GM21515 (cell line): Measurements from ENCODE around the gene PTPN5.
"Not testable (repeated sequence)": the region's sequence is repeated elsewhere in the genome, so short reads cannot be mapped to it uniquely, and the experiment has no call there.

Source experiments
- ATAC-seq: cut with Tn5 transposase; IDR thresholded peaks from one replicate; pipeline ENCODE4 v1.9.1; 2021; ENCODE audit not compliant: unreplicated experiment

The PTPN5 gene

DNA sequence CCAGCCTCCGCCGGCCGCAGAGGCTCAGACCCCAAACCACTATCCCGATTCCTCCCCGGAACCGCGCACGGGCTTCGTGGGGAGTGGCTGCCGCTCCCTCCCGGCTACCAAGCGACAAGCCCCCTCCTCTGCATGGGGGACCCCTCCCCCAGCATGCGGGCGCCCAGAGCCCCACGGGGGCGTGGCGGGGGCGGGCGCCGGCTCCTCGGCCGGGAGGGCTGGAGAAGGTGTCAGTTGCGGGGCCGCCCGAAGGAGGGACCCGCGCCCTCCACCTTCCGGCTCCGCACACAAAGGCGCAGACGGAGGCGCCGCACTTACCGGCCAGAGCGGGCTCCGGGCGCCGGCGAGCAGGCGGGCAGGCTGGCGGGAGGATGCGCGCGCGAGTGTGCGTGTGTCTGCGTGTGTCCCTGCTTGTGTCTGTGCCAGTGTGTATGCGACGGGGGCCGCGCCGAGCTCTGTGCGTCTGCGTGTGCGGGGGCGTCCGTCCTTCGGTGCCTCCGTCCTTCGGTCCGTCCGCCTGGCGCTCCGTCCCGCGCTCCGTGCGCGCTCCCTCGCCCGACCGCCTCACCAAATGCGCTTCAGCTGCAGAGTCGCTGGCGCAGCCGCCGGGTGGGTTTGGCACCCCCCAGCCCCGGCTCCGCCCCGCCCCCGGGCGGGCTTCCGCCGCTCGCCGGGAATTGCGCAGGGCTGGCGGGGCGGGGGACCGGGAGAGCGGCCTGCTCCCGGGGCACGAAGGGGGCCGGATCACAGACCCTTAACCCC lies at the start of gene PTPN5:
PTPN5 (minus strand) TSS at position 592 of the 762 bp plus-strand sequence. CDS start 19,840 bp downstream, outside the sequence.
- ATAC-seq = no peak

DNA sequence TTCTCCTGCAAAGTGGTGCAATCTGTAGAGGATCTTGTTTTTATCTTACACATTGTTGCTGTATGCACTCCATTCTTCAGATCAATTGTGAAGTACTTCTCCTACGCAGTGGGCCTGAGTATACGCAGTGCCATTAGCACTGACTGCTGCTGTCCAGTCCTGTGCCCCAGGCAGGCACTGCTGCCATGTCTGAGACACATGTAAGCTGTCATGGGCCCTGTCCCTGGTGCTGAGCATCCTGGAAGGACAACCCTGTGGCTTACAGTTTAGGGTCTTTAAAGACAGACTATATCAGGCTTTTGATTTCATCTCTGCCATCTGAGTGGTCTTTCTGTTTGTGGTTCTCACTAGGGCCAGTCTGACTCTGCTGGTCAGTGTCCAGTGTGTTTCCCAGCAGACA lies 44.8 kb upstream of the PTPN5 start:
- ATAC-seq = no peak

DNA sequence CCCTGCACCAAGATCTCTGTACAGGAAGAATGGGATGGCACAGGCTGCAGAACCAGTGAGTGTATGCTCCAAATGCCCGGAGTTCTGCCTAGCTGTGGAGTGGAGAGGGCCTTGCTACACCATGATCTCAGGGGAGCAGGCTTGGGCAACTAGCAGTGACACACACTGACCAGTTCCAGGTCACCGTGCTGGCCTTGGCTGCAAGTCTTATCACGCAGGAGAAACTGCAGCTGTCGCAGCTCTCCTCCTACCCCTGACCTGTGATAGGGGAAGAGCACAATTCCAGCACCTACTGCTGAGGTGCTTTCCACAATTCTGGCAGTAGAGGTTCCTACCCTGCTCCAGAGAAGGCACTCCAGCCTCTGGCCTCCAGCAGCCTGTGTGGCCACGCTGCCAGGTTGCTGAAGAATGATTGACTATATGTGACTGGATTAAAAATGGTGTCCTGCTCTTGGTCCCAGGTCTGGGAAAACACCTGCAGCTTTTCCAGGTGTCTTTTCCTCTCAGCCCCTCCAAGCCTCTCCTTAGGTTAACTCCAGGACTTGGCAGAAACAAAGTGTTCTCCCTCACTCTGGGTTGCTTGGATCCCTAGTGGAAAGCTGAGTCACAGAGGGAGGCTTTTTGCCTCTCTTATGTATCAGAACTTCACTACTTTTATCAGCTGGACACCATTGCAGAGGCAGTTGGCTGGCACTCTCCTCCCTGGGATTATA lies 43.3 kb upstream of the PTPN5 start:
- no peak for ATAC-seq

DNA sequence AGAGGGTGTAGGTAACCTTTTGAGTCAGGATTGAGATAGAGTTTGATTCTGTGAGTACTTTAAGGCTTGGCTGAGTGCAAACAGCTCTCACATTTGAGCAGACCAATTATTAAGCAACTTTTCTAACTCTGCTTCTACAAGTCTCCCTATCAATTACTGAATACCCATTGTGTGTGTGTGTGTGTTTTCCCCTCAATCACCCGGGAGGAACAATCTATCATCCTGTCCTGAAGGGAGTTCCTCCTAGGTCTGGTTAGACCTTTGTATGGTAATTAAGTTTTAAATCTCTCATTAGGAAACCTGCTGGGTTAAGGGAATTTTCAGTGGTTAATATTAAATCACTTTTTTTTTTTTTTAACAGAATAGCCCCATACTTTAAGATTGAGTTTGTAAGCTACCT lies 28.6 kb upstream of the PTPN5 start:
- not testable (repeated sequence) for ATAC-seq

DNA sequence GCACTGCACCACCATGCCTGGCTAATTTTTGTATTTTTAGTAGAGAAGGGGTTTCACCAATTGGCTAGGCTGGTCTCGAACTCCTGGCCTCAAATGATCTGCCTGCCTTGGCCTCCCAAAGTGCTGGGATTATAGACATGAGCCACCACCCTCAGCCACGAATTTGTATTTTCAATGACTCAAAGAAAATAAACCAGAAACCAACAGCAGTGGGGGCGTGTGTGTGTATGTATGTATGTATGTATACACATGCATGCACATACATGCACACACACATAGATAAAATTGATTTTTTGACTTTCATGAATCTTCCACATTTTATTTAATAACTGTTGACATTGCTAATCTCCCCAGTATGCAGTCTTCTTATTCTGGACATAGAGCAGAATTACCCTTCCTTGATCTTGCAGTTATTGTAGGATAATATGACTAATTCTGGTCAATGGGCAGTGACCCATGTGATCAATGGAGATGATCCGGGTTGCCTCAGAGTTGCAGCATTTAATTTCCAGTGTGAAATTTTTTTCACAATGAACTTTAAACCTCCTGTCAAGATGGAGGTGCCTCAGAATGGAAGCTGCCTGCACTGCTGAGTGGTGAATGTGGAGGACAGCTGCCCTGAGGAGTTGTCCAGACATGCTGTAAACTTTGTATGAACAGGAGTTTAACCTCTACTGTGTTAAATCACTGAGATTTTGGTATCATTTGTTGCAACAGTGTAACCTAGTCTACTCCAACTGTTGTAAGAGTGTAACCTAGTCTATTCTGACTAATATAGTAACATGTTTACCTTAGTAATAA lies 12.8 kb upstream of the PTPN5 start:
- ATAC-seq = no peak

DNA sequence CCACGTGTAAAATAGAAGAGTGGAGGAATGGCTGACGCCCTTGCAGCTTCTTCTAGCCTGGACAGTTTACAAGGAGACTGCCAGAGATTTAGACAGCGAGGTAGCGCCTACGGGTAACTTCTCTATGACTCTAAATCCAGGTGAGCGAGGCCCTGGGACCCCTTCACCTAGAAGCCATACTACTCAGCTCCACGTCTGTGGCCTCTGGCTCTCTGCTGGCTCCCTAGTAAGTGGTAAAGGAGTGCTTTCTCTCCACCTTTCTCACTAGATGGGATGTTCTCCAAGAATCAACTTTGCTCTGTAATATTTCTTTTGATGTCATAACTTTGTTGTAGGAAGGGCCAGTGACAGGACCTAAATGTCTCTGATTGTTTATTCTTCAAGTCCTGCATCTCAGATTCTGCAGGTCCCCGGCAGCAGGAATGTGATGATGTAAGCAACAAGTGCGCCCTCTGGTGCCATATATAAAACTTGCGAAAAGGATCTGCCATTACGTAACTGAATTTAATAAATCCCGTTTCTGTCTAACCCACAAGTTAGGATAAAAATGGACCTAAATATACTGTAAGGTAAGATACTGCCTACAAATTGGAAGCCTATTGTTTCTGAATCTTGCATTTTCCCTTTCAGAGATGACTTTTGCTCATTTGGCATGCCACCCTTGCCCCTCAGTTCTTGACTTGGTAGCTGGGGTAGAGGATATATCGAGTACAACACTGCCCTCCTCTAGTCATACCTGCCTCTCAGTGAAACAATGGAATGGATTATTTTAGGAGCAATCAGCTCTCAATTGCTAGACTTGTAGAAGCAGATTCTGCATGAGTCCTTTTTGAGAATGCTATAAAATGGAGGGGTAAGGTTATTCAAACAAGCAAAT lies 11.0 kb upstream of the PTPN5 start:
- no peak for ATAC-seq

DNA sequence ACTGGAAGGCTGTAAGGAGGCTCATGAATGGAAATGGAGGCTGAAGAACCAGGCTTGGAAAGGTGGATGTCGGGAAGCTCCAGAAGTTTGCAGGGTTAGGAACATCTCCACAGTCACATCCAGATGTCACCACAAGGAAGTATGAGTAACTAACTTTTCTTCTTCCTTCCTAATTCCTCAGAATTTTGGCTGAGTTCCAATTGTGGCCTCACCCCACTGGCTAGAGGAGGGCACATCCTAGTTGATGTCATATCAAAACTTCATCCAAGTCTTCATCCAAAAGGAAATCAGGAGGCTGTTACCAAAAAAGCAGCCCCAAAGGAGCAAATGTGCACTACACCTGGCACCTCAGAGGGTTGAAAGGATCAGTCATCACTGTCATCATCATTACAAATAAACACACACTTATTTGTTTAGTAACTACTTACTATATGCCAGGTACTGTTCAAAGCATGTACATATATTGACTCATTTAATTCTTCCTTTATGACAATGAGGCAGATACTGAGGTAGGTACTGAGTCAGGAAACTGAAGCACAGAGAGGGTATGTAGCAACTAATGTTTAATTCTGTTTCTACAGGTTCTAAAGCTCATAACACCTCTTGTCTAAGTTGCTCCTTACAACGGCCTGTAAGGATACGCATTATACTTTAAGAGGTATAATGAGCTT lies 7.3 kb upstream of the PTPN5 start:
- no peak for ATAC-seq

DNA sequence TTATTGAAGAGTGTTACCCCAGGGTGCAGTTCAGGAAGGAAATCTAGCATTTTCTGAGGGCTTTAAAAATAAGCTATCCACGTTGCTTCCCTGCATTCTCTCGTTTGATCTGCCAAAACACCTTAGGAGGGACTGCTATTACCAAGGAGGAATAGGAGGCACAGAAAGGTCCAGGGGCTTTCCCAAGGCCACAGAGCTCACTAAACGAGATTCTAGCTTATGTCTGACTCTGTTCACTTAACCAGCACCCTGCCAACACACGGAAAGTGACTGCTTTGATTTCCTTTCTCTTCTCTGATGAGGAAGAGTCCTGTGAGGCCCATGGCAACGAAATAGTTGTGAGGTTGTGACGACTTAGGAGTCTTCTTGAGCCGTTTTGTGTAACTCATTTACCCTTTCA lies 3.4 kb upstream of the PTPN5 start:
- no peak for ATAC-seq

DNA sequence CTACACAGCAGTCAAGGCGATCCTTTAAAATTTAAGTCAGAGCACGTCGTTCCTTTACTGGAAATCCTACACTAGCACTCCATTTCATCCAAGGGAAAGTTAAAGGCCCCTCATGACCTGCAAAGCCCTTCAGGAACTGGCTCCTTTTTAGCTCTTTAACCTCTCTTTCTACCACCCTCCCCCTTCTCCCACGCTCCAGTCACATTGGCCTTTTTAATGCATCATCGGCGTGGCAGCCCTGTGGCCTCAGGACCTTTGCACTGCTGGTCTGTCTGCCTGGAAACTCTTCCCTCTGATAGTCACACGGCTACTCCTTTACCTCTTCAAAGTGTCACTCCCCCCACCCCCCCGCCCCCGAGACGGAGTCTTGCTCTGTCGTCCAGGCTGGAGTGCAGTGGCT lies 1.2 kb upstream of the PTPN5 start:
- ATAC-seq = no peak

DNA sequence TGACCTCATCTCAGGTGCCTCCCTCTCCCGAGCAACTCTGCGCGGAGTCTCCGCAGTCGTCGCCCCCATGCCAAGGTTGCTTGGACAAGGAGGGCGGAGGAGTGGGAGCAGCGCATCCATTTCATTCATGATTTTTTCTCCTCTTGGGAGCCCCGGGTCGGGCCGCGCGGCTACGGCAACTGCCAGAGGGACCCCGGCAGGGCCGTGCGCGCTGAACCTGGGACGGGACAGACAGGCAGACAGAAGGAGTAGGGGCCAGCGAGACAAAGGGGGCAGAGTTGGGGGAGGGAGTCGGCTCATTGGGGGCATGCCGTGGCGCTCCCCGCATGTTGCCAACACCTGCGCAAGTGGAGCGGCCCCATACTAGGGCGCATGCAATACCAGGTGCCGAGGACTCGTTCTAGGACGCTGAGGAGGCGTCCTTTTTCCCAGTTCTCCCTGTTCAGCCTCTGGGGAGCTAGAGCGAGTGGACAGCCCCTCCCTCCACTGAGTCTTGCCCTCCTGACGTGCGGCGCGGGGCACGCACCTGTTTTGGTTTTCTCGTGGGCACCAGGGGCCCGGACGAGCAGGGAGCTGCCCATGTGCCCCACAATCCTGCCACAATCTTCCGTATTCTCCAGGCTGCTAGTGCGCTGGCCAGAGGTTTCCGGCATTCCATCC lies 501 bp upstream of the PTPN5 start:
- no peak for ATAC-seq

DNA sequence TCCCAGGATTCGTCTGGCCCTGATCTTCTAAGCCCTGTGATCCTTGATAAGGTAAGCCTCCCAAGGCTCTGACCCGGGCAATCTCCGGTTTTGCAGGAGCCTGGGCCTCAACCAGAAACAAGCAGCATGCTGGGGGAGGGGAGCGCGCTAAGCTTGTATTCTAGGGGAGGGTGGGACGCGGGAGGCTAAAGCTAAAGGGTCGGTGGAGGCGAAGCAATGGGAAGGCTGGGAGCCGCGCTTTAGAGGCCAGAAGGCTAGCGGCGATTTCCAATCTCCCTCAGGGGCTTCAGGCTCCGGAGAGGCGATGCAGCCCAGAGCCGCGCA lies 753 bp downstream of the PTPN5 start:
- ATAC-seq = no peak

DNA sequence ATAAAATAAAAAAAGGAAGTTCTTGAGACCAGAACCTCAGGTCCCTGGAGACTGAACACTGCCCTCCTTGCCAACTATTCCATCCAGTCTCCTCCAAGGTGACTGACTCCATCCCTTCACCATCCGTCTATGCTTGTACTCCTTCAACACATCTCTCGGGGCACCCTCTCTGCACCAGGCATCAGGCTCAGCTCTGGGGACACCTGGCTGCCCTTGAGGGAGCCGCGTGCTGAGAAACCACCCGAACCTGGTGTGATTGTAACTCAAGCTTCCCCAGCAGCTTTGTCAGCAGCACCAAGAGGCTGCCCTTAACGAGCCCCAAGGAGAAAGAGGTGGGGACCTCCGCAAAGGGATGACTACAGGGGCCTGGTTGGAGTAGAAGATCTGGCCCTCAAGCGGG lies 1.7 kb downstream of the PTPN5 start:
- ATAC-seq = no peak

DNA sequence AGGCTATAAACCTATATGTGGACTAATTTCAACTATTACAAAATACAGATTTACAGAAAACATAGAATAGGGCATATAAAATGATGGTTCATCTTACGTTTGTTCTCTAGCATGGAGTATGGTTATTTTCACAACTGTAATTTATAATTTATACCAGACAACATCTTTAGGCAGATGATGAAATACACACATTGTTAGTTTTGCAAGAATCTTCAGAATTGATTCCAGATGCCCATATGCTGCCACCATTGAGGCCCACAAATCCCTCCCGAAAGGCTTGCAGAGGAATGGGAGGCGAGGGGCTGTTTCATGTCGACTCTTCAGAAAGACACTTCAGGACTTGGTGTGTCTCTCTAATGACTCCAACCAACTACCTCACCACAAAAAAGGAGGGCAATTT lies 6.2 kb downstream of the PTPN5 start:
- ATAC-seq = no peak

DNA sequence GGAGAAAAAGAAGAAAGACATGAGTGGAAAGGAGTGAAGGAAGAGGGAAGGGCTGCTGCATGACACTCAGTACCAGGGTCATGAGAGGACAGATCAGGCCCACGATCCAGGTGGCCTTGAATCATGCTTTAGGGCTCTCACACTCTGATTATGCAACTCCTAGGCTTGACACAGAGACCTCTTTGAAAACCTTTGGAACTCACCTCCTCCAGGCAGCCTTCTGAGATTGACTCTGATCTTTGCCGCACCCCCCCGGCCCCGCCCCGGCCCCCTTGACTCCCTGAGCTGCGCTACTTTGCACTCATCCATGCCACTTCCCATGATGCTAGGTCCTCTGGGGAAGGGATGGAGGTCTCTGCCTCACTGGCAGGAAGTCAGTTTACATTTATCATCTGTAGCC lies 10.7 kb downstream of the PTPN5 start:
- no peak for ATAC-seq

DNA sequence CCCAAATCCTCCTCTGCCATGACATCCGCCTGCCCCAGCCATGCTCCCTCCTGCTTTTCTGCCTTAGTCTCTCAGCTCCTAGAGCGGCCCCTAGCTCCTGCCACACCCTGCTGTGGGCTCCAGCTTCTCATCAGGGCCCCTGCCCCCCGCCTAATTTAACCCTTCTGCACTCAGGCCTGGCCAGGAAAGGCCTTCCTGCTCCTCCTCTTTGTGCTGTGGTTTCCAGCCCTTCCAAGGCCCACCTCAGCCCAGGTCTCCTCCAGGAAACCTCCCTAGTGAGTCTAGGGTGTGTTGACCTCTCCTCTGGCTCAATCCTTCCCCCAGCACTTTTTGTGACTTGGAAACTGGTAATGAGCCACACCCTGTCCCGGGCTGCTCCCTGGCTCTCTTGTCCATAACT lies 11.3 kb downstream of the PTPN5 start:
- ATAC-seq = no peak

DNA sequence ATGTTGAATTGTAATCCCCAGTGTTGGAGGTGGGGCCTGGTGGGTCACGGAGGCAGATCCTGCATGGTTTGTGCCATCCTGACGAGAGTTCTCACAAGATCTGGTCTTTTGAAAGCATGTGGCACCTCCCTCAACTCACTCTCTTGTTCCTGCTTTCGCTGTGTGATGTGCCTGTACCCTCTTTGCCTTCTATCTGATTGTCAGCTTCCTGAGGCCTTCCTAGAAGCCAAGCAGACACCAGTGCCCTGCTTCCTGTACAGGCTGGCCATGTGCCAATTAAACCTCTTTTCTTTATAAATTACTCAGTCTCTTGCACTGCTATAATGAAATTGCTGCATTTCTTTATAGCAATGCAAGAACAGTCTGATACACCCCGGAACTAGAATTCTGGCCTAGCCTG lies 13.1 kb downstream of the PTPN5 start:
- ATAC-seq = no peak

DNA sequence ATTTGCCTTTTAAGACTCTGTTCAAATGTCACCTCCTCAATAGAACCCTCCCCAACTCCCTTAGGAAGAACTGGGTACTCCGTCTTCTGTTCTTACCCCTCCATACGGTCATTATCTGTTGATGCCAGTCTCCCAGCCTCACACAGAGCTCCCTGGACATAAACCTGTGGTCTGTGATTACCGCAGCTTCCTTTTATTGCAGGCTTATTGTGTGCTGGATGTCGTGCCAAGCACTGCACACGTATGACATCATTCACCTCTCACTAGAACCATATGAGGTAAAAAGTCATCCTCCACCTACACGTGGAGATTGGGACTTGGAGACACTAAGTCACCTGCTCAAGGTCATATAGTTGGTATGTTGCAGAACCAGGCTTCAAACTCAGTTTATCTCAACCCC lies 15.3 kb downstream of the PTPN5 start:
- no peak for ATAC-seq

DNA sequence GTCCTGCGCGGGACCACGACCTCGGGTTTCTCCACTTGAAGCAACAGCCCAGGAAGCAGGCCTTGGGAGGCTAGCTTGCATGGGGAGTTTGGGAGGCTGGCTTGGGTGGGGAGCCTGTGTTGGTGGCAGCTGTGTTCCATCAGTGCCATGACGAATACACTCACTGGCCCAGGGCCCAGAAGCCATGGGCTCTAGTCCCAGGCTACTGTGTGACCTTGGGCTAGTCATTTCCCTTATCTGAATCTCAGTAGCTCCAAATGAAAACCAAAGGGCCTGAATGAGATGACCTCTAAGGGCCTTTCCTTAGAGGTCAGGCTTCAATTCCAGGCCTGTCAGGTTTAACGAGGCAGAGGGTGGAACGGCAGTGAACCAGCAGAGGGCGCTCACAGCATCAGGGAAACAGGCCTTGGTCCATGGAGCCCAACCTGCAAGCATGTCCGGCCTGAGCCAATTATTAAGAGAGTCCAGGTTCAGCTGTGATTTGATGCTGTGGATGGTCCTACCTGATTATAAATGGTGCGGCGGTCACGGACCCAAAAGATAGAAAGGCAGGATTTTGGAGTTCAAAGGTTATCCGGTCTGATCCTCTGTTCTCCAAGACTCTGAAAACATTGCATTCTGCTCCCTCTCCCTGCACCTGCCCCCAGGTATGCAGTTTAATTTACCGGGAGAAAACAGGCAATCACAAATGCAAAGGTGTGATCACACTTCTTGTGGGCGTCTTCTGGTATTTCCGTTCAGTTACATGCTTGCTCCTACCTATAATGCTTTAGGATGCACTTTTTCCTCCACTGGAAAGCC lies 15.9 kb downstream of the PTPN5 start:
- ATAC-seq = peak; percentile 84

DNA sequence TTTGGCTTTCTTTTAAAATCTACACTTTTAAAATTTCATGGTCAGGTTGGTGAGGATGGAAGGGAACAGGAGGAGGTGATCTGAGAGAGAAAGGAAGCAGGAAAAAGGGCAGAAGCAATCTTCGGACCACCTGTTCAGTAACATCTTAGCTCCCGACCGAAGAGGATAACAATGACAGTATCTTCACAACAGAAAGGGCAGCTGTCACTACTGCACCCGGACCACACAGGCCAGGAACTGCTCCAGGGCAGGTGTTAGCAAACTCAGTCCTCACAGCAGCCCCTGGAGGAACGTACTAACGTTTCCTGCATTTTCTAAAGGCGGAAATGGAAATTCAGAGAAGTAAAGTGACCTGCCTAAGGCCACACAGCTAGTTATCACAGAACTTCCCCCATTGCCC lies 16.8 kb downstream of the PTPN5 start:
- no peak for ATAC-seq
